AG08395 (cell line): ENCODE data around the gene KRTAP9-1.
"Not testable (repeated sequence)": the region's sequence is repeated elsewhere in the genome, so short reads cannot be mapped to it uniquely, and the experiment has no call there.

Source experiments
- DNase-seq: peaks from one replicate; pipeline ENCODE4 v3.0.0; 2012; ENCODE audit warnings: mixed read lengths, low spot score

Gene KRTAP9-1

DNA sequence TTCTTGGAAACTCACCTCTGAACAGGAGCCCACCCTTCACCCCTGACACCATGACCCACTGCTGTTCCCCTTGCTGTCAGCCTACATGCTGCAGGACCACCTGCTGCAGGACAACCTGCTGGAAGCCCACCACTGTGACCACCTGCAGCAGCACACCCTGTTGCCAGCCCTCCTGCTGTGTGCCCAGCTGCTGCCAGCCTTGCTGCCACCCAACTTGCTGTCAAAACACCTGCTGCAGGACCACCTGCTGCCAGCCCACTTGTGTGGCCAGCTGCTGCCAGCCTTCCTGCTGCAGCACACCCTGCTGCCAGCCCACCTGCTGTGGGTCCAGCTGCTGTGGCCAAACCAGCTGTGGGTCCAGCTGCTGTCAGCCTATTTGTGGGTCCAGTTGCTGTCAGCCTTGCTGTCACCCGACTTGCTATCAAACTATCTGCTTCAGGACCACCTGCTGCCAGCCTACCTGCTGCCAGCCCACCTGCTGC, at the start of gene KRTAP9-1:
Gene KRTAP9-1, plus strand, starts transcription at position 51 of the 482 bp plus-strand sequence. Its CDS starts 0 bp downstream, at position 51.
- not testable (repeated sequence) for DNase-seq

- DNase-seq, result peak; percentile 72
Measured at GRCh38 chr17:41140360-41141131, 49.1 kb upstream of the KRTAP9-1 start, which contains the start of gene KRTAP4-6. Gene KRTAP4-6, minus strand, starts transcription at chr17:41140544. Its CDS starts 57 bp downstream, at chr17:41140487.

- DNase-seq, result no peak
Measured at GRCh38 chr17:41141361-41141760, 48.3 kb upstream of the KRTAP9-1 start.

GRCh38 chr17:41144846-41145245, 44.8 kb upstream of the KRTAP9-1 start:
- DNase-seq, result no peak

- no peak for DNase-seq
Measured at GRCh38 chr17:41145261-41145660, 44.4 kb upstream of the KRTAP9-1 start.

DNA sequence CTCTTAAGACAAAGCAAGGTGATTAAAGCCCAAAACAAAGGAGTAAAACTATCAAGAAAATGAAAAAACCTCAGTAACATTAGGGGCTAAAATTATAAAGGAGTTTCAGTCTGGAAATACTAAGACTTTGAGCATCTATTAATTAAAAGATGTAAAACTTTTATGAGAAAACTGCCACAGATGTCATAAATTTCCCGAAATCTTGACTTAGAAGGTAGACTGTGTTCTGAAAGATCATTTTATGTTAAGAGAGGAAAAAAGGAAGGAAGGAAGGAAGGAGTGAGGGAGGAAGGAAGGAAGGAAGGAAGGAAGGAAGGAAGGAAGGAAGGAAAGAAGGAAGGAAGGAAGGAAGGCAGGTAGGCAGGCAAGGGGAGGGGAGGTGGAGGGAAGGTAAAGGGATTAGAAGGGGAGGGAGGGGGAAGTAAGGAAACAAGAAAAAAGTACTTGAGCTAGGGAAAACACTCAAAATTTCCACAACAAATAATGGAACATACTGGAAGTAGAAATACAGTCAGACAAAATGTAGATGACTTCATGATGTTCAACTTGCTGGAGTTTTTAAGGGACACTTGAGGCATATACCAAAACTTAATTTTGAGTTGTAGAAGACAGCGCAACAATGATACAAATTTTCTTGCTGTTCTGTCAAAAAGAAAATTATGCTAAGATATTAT, 42.0 kb upstream of the KRTAP9-1 start:
- no peak for DNase-seq

DNA sequence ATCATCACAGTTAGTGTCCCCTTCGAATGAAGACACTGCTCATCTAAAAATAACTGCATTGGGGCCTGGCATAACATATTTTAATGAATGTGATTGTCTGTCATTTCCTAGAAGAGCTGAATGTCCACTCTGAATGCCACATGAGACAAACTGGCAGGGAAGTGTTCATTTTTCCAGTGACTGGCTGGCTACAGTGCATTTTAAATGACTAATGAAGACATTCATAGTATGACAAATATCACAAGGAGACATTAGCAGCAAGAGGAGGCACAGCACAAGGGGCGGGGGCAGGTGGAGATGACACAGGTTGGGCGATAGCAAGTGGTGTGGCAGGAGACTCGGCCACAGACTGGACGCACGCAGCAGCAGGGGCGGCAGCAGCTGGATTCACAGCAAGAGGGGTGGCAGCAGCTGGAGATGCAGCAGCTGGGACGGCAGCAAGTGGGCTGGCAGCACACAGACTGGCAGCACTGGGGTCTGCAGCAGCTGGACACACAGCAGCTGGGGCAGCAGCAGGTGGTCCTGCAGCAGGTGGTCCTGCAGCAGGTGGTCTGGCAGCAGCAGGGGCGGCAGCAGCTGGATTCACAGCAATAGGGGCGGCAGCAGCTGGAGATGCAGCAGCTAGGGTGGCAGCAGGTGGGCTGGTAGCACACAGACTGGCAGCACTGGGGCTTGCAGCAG, 40.6 kb upstream of the KRTAP9-1 start:
- DNase-seq, result not testable (repeated sequence)

- DNase-seq, result no peak
Measured at GRCh38 chr17:41149652-41149985, 40.1 kb upstream of the KRTAP9-1 start, which contains the start of gene KRTAP4-5. Gene KRTAP4-5, minus strand, starts transcription at chr17:41149825. Its CDS starts 58 bp downstream, at chr17:41149767.

- no peak for DNase-seq
Measured at GRCh38 chr17:41150026-41150425, 39.7 kb upstream of the KRTAP9-1 start.

DNA sequence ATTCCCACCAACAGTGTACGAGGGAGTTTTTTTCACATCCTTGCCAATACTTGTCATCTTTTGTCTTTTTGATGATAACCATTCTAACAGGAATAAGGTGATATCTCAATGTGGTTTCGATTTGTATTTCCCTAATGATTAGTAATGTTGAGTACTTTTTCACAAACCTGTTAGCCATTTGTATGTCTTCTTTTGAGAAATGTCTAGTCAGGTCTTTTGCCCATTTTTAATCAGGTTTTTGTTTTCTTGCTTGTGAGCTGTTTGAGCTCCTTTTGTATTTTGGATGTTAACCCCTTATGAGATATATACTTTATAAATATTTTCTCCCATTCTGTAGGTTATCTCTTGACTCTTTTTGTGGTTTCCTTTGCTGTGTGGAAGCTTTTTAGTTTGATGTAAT, 38.2 kb upstream of the KRTAP9-1 start:
- no peak for DNase-seq

GRCh38 chr17:41153856-41154255, 35.8 kb upstream of the KRTAP9-1 start:
- DNase-seq, result no peak

- not testable (repeated sequence) for DNase-seq
Measured at GRCh38 chr17:41160190-41160589, 29.5 kb upstream of the KRTAP9-1 start.

DNA sequence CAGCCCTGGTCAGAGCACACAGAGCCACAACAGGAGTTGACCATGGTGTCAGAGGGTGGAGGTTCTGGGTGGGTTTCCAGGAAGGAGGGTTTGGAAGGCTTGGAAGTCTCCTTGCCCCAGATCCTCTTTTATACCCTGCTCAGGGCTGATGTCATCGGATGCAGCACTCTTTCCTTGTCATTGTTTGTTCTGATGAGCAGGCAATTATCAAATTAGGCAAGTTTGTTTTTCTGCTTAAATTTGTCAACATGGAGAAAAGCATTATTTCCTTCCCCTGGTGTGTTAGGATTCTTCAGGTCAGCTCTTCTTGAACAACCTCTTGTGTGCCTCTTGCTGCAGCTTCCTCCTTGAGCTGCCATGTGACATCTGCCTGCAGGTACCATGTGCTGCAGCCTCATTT, 29.0 kb upstream of the KRTAP9-1 start, which contains the start of gene KRTAP4-4:
Gene KRTAP4-4, minus strand, starts transcription at position 101 of the 400 bp plus-strand sequence. Its CDS starts 57 bp downstream, at position 44.
- no peak for DNase-seq

- no peak for DNase-seq
Measured at GRCh38 chr17:41163828-41164227, 25.9 kb upstream of the KRTAP9-1 start.

DNA sequence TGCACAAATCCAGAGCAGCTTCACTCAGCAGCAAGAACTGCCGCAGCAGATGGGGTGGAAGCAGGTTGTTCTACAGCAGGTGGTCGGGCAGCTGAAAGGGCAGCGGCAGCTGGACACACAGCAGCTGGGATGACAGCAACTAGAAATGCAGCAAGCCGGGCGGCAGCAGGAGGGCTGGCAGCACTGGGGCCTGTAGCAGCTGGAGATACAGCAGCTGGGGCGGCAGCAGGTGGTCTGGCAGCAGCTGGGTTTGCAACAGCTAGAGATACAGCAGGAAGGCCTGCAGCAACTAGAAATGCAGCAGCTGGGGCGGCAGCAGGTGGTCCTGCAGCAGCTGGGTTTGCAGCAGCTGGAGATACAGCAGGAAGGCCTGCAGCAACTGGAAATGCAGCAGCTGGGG, 22.1 kb upstream of the KRTAP9-1 start:
- DNase-seq, result no peak

- DNase-seq, result no peak
Measured at GRCh38 chr17:41168121-41168520, 21.6 kb upstream of the KRTAP9-1 start, which contains the start of gene KRTAP4-3. Gene KRTAP4-3, minus strand, starts transcription at chr17:41168221. Its CDS starts 49 bp downstream, at chr17:41168172.

DNA sequence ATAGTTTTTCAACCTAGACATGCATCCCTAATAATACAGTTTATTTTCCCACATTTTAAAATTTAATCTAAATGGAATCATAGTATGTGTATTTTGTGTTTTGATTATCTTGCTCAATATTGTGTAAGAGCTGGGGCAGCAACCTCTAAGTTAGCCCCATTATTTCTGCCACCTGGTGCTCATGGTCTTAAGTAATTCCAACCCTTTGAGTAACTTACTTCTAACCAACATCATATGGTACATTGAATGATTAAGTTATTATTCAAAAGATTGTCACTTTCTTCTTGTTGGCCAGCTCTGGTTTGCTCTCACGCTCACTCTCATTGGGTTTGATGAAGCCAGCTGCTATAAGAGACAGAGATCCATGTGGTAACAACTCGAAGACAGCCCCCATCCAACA, 17.8 kb upstream of the KRTAP9-1 start:
- no peak for DNase-seq

- DNase-seq, result no peak
Measured at GRCh38 chr17:41176744-41177387, 12.8 kb upstream of the KRTAP9-1 start.

DNA sequence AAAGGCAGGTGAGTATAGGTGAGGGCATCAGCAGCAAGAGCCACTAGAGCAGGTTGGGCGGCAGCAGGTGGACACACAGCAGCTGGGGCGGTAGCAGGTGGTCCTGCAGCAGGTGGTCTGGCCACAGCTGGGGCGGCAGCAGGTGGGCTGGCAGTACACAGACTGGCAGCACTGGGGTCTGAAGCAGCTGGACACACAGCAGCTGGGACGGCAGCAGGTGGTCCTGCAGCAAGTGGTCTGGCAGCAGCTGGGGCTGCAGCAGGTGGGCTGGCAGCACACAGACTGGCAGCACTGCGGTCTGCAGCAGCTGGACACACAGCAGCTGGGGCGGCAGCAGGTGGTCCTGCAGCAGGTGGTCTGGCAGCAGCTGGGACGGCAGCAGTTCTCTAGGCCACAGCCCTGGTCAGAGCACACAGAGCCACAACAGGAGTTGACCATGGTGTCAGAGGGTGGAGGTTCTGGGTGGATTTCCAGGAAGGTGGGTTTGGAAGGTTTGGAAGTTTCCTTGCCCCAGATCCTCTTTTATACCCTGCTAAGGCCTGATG, 11.9 kb upstream of the KRTAP9-1 start, which contains the start of gene KRTAP4-2:
Gene KRTAP4-2, minus strand, starts transcription at position 495 of the 545 bp plus-strand sequence. Its CDS starts 57 bp downstream, at position 438.
- no peak for DNase-seq

GRCh38 chr17:41178341-41178740, 11.3 kb upstream of the KRTAP9-1 start:
- peak; percentile 46 for DNase-seq
